Stimulated activated CD8-positive, alpha-beta memory T cell treated with anti-CD3 and anti-CD28 coated beads, Interleukin-7, amount 100 ng/mL, for 24 hours (primary cell): ENCODE results near the gene NIM1K.
"Not testable (repeated sequence)": the region's sequence is repeated elsewhere in the genome, so short reads cannot be mapped to it uniquely, and the experiment has no call there.

Experiments
- DNase-seq: peaks from one replicate; pipeline ENCODE4 v3.0.0-alpha.2; 2020; ENCODE audit warnings: low read depth

NIM1K gene

DNA sequence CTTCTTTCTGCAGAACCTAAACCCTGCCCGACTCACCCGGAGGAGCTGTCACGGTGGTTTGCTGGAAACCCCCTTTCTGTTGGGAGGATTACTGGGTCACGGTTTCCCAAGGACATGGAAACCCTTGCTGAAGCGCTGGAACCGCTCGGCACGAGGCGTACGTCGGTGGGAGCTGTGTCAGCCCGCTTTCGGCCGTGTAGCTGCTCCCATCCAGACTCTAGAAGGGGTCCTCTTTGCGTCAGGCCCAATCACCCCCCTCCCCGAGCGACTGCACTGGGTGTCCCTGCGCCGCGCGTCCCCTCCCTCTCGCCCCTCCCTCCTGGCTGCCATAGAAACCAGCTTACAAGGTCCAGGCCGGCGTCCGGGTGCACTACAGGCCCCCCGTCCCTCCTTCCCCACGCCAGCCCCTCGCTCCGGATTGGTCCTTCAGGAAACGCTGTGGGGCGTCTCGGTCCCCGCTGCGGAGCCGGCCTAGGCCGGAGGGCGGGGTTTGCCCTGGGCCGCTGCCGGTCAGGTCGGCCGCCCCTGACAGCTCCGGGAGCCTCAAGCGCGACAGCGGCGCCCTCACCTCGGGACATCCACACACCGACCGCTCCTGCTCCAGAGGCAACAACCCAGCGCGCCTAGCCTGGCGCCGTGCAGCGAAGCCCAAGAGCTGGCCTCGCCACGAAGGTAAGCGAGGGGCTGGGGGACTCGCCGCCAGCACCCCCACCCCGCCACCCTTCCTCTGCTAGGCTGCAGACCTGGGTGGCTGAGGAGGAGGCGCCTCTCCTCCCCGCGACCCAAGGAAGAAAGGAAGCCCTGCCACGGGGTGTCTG is at the start of gene NIM1K:
NIM1K (plus strand) TSS at position 486 of the 818 bp plus-strand sequence. CDS start 53,551 bp downstream, outside the sequence.
- DNase-seq = no peak

- no peak for DNase-seq
Measured at GRCh38 chr5:43145071-43145470, 47.0 kb upstream of the NIM1K start.

GRCh38 chr5:43146958-43147357 is 45.1 kb upstream of the NIM1K start:
- no peak for DNase-seq

GRCh38 chr5:43148417-43148816 is 43.6 kb upstream of the NIM1K start:
- no peak for DNase-seq

DNA sequence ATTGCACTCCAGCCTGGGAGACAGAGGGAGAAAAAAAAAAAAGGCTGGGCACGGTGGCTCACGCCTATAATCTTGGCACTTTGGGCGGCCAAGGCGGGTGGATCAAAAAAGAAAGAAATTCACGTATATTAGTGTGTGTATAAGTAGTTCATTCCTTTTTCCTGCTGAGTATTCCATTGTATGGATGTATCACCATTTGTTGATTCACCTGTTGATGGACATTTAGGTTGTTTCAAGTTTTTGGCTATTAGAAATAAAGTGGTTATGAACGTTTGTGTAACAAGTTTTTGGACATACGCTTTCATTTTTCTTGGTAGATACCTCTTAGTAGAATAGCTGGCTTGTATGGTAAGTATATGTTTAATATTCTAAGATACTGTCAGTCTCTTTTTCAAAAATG is 42.8 kb upstream of the NIM1K start:
- DNase-seq = no peak

DNA sequence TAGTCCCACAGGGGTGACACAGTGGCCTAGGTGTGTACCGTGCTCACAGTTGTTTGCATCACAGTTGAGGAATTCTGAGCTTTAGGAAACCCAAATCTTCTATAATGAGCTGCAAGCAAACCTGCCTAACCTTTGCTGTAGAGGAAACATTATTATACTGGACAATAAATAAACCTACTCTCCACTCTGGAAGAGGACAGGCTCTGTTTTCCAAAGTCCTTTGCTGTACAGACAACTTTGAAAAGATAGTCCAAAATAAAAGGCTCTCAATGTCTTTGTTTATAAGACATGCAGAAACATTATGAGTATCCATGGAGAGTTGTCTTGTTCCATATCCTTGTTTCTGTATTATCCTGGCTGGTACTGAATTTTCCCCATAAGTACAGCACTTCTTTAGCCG is 42.0 kb upstream of the NIM1K start:
- no peak for DNase-seq

DNA sequence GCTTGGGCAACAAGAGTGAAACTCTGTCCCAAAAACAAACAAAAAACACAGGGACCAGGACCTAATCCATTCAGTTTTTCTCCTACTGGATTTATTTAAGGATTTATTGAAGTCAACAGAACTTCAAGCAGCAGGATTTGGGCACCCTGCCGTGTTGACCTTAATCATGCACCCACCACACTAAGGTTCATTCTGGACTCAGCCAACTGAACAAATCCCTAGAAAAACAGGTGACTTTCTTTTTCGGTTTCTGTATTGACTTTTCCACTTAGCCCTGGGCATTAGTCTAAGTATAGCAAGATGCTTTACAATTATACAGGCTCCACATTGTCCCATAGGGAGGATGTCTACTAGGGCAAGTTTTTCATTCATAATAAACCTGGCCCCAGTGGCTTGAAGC is 41.3 kb upstream of the NIM1K start:
- no peak for DNase-seq

DNA sequence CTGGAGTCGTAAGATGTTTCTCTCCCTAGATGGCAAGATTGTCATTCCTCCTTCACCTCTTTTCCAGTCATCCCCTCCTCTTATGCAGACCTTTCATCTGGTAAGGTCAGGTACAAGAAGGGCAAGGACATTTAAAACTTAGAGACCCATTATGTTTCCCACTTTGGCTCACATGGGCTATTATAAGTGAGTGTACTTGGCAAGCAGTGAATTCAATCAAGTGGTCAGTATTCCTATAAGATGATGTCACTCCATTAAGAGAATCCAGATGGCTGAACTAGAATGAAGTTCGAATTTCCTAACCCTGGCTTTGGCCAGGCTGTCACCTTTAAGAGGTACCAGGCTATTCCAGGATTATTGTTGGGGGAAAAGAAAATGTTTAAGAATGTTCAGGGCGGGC is 39.1 kb upstream of the NIM1K start:
- DNase-seq = no peak

- DNase-seq = no peak
Measured at GRCh38 chr5:43154469-43154868, 37.6 kb upstream of the NIM1K start.

DNA sequence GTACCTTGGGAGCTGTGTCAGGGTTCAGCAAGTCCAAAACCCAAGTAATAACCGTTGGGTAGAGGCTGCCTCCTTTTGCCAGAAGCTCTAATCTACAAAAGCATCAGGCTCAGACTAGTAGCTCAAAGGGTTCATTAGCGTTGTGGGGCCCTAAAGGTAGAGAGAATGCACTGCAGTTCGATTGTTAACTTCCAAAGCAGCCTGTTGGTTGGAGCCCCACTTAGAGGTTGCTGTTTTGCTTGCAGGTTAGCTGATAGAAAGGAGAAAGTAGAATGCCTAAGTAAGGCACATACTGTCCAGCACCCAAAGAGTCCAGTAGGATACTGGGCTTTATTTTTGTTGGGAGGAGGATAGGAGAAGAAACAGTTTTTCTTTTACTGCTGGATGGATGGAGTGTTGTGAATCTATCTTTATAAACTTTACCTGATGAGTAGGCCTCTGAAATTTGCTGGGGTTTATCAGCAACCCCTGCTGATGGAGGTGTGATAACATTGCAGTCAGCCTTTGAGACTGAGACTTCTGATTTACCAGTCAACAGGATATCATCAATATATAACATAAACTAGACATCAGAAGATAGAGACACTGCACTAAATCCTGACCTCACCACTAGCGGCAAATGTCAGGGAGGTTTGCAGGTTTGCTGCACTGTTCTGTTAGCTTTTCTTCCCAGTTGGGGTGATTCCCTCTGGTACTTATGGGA is 36.5 kb upstream of the NIM1K start:
- no peak for DNase-seq

DNA sequence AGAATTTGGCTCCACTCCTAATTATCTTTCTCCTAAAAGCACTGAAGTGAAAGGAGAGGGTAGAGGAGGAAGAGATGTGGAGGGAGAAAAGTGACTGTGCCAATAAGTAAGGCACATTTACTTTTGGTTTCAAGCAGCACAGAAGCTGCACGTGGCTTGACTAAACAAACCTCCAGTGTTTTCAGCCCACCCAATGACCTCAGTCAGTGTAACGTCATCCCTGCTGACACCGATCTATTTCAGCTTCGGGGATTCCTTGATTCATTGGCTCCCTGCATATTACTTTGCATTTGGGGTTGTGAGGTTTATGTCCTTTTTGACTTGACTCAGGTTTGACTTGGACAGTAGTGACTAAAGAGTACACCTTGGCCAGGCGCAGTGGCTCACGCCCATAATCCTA is 35.6 kb upstream of the NIM1K start:
- no peak for DNase-seq

- no peak for DNase-seq
Measured at GRCh38 chr5:43157068-43157467, 35.0 kb upstream of the NIM1K start.

DNA sequence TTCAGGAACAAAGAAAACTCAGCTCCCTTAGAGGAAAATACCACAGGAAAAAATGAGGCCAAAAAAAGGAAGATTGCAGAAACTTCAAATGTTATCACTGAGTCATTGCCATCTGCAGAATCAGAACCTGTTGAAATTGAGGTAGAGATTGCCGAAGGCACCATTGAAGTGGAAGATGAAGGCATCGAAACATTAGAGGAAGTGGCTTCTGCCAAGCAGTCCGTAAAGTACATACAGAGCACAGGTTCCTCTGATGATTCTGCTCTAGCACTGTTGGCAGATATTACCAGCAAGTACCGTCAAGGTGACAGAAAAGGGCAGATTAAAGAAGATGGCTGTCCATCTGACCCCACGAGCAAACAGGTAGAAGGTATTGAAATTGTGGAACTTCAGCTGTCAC is 30.8 kb upstream of the NIM1K start:
- DNase-seq = no peak

- DNase-seq = not testable (repeated sequence)
Measured at GRCh38 chr5:43164801-43165200, 27.2 kb upstream of the NIM1K start.

DNA sequence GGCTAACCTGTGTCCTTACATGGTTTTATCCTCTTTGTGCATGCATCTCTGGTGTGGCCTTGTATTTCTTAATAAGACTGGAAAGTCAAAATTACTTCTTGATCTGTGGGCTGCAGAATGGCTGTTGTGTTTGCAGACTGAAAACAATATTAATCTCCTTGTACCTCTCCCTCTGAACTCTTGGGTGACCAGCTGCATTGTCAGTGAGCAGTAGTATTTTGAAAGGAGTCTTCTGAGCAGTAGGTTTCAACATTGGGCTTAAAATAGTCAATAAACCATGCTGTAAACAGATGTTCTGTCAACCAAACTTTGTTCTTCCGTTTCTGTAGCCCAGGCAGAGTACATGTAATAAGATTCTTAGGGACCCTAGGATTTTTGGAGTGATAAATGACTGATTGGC is 26.7 kb upstream of the NIM1K start:
- no peak for DNase-seq

DNA sequence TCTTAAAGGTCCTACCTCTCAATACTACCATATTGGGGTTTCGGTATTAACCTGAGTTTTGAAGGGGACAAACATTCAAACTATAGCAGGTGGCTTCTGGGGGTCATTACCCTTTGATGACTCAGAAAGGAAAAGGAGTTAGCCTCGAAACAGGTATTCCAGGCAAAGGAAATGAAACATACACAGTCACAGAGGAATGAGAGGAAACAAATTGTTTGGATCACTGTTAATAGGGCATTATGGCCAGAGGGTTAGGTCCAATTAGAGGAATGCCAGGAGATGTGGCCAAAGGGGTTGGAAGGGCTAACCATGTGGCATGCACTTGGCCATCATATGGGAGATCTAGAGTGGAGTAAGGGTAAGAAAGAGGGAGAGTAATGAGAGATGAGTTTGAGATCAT is 23.9 kb upstream of the NIM1K start:
- DNase-seq = no peak

DNA sequence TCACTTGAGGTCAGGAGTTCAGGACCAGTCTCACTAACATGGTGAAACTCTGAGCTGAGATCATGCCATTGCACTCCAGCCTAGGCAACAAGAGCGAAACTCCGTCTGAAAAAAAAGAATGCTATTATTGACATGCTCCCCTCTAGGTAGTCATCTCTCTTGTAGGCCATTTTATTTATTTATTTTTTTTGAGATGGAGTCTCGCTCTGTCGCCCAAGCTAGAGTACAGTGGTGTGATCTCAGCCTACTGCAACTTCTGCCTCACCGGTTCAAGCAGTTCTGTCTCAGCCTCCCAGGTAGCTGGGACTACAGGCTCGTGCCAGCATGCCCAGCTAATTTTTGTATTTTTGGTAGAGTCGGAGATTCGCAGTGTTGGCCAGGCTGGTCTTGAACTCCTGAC is 20.6 kb upstream of the NIM1K start:
- no peak for DNase-seq

DNA sequence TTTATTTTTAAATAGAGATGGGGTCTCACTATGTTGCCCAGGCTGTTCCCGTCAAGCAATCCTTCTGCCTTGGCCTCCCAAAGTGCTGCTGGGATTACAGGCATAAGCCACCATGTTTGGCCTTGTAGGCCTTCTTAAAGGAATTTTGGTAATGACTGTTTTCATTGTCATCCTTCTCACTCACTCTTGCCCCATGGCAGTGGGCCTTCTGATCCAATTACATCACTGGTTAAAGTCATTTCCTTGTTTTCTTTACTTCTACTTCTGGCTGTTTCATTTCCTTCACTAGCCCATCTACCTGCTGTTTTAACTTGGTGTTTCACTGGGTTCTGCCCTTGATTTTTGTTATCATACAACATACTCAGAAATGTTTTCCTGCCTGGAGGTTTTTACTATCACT is 20.1 kb upstream of the NIM1K start:
- DNase-seq = no peak

DNA sequence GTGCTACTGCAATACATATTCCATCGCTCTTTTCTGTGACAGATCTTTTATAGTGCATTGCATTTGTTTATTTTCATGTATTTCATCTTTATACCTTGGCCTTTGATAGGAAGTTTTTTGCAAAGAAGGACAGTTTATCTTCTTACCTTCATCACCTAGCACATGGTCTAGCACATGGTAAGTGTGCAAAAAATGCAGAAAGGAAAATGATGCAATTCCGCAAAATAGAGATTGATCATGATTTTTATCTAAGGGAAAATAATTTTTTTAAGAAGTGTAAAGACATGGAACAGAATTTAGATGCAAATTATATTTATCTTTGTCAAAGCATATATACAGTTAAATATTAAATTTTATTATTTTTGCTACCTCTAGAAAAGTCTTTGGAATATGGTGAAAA is 19.2 kb upstream of the NIM1K start:
- no peak for DNase-seq

DNA sequence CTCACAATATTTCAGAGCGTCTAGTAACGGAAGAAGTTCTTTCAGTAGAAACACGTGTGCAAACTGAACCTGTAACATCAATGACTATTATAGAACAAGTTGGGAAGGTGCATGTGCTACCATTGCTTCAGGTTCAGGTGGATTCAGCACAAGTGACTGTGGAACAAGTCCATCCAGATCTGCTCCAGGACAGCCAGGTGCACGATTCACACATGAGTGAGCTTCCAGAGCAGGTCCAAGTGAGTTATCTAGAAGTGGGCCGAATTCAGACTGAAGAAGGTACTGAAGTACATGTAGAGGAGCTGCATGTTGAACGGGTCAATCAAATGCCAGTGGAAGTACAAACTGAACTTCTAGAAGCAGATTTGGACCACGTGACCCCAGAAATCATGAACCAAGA is 17.4 kb upstream of the NIM1K start:
- no peak for DNase-seq

DNA sequence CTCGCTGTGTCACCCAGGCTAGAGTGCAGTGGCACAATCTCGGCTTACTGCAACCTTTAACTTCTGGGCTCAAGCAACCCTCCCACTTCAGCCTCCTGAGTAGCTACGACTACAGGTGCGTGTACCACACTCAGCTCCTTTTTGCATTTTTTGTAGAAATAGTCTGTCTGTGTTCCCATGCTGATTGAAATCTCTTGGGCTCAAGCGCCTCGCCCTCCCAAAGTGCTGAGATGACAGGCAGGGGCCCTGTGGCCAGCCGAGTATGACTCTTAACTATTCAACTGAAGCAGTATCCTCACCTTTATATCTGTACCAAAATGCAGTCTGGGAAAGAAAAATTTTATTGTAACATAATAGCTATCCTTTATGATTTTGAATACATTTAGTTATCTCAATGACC is 12.2 kb upstream of the NIM1K start:
- no peak for DNase-seq

DNA sequence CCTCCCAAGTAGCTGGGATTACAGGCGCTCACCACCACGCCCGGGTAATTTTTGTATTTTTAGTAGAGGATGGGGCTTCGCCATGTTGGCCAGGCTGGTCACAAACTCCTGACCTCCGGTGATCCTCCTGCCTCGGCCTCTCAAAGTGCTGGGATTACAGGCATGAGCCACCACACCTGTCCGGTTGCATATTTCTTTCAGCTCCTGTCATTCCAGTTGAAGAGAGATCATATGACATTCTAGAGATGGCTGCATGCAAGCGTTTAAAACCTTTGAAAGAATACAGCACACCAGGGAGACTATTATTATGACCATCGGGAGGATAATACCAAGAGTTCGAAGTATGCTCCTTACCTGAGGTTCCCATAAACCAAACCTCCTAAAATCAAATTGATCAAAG is 9.6 kb upstream of the NIM1K start:
- no peak for DNase-seq

DNA sequence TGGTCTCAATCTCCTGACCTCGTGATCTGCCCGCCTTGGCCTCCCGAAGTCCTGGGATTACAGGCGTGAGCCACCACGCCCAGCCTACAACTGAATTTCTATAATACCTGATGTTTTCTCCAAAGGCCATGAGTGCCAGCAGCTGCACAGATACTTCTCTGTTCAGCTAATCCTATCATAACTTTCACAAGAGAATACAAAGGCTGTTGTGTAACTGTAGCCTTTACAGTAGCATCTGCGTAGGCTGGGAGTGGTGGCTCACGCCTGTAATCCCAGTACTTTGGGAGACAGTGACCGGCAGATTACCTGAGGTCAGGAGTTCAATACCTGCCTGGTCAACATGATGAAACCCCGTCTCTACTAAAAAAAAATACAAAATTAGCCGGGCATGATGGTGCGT is 8.9 kb upstream of the NIM1K start:
- DNase-seq = not testable (repeated sequence)
